Kidney epithelial cell (primary cell): ENCODE measurements around the gene GALNT8. TPM values are rescaled to one million over a fixed set of nuclear protein-coding genes. Genes with fewer than 3 reads are reported as not detected.

Experiments used
- DNase-seq: peaks from one replicate; pipeline ENCODE4 v3.0.0-alpha.2; 2010; ENCODE audit warnings: low read depth
- H3K27me3 ChIP-seq: 2 replicates; pipeline ENCODE4 v1.6.0; 2011; ENCODE audit warnings: low read length; ENCODE audit not compliant: control insufficient read depth, insufficient read depth
- H3K36me3 ChIP-seq: 2 replicates; pipeline ENCODE4 v1.5.1; 2011; ENCODE audit warnings: low read length; ENCODE audit not compliant: control insufficient read depth, insufficient read depth
- H3K4me3 ChIP-seq: 2 replicates; pipeline ENCODE4 v1.5.1; 2011; ENCODE audit warnings: low read depth, mild to moderate bottlenecking, control low read depth, low read length
- CTCF ChIP-seq: IDR thresholded peaks from 2 replicates; pipeline ENCODE4 v1.5.1; 2011; ENCODE audit warnings: mild to moderate bottlenecking, moderate library complexity, low read length, control low read depth, inconsistent platforms; ENCODE audit not compliant: insufficient read depth, poor library complexity, severe bottlenecking
- total RNA-seq: library from RNA; depleted of rRNA; stranded (reverse); fragments of >200 nt; gene quantifications from 2 replicates; pipeline ENCODE4 v1.2.3, GENCODE V29; 2015

Gene GALNT8
- total RNA-seq, 1 donor from 2014 or later, result 1.4 TPM

- no peak overlapping the region for H3K4me3 ChIP-seq
- H3K36me3 ChIP-seq, result no peaks in the 10 kb centered on the region
- TF ChIP-seq CTCF, result no peak
- H3K27me3 ChIP-seq, result no peaks in the 10 kb centered on the region
- no peak for DNase-seq
These were observed 19.6 kb upstream of the GALNT8 start for GRCh38 chr12:4700621-4701026.

GRCh38 chr12:4701395-4702190, 18.6 kb upstream of the GALNT8 start:
- no peak for DNase-seq
- no peak for TF ChIP-seq CTCF
- H3K36me3 ChIP-seq, result no peaks in the 10 kb centered on the region
- H3K27me3 ChIP-seq, result no peaks in the 10 kb centered on the region
- no peak overlapping the region for H3K4me3 ChIP-seq

- no peaks in the 10 kb centered on the region for H3K27me3 ChIP-seq
- no peaks in the 10 kb centered on the region for H3K36me3 ChIP-seq
- no peak for TF ChIP-seq CTCF
- DNase-seq, result no peak
- H3K4me3 ChIP-seq, result no peak overlapping the region
These were observed 16.5 kb upstream of the GALNT8 start for GRCh38 chr12:4703676-4704075.

- Histone ChIP-seq H3K36me3 (no peaks in the 10 kb centered on the region), H3K4me3 (no peak overlapping the region), H3K27me3 (no peaks in the 10 kb centered on the region)
- TF ChIP-seq CTCF, result no peak
- DNase-seq, result no peak
These were observed 14.4 kb upstream of the GALNT8 start for GRCh38 chr12:4705824-4706223.

GRCh38 chr12:4707306-4707705, 12.9 kb upstream of the GALNT8 start:
- Histone ChIP-seq H3K27me3 (no peaks in the 10 kb centered on the region), H3K4me3 (no peak overlapping the region), H3K36me3 (no peaks in the 10 kb centered on the region)
- no peak for TF ChIP-seq CTCF
- DNase-seq, result no peak

GRCh38 chr12:4710113-4710512, 10.1 kb upstream of the GALNT8 start:
- DNase-seq, result no peak
- H3K4me3 ChIP-seq, result no peak overlapping the region
- TF ChIP-seq CTCF, result no peak
- H3K36me3 ChIP-seq, result no peaks in the 10 kb centered on the region
- H3K27me3 ChIP-seq, result no peaks in the 10 kb centered on the region
